ENCODE measurements around the gene CHST12. TPM values are rescaled to one million over a fixed set of nuclear protein-coding genes. Genes with fewer than 3 reads are reported as not detected.
A peak's percentile ranks its signal among the peaks of the same experiment; 100 is the strongest.

Gene CHST12
- total RNA-seq, 2 donors from 2014 or later, result 4.7 to 11.2 TPM

DNA sequence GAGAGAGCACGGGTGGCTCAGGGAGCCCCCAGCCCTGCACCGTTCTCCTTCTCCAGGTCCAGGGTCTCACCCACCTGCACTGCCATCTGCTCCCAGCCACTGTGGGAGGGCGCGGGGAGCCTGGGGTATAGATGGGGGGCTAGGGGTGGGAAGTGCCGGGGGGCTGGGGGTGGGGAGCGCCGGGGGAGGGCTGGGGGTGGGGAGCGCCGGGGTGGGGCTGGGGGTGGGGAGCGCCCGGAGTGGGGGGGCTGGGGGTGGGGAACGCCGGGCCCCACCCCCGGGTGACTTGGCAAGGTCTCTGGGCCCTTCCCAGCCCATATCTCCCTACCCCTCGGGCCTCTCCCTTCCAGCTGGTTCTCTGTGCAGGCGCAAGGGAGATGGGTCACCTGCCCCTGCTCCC lies 72.9 kb downstream of the CHST12 start, which contains the start of gene GRIFIN:
GRIFIN (minus strand) TSS at position 101 of the 400 bp plus-strand sequence; CDS start at position 86, 15 bp downstream.
- no peaks in the 10 kb centered on the region for H3K9me3 ChIP-seq
- peaks cover 0 to 4% of the 10 kb centered on the region in 2 donors for H3K27me3 ChIP-seq
- no peaks in the 10 kb centered on the region for H3K36me3 ChIP-seq (replicated peaks in 1 of 2; ENCODE audit: insufficient read depth in 1 of 2, low read depth in 2 of 2)
- no peak within 1 kb of the TSS for H3K27ac ChIP-seq
- TF ChIP-seq, protein P1, sequence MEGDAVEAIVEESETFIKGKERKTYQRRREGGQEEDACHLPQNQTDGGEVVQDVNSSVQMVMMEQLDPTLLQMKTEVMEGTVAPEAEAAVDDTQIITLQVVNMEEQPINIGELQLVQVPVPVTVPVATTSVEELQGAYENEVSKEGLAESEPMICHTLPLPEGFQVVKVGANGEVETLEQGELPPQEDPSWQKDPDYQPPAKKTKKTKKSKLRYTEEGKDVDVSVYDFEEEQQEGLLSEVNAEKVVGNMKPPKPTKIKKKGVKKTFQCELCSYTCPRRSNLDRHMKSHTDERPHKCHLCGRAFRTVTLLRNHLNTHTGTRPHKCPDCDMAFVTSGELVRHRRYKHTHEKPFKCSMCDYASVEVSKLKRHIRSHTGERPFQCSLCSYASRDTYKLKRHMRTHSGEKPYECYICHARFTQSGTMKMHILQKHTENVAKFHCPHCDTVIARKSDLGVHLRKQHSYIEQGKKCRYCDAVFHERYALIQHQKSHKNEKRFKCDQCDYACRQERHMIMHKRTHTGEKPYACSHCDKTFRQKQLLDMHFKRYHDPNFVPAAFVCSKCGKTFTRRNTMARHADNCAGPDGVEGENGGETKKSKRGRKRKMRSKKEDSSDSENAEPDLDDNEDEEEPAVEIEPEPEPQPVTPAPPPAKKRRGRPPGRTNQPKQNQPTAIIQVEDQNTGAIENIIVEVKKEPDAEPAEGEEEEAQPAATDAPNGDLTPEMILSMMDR (IDR thresholded peaks at IDR 0.05), result no peak
- TF ChIP-seq POLR2A (IDR thresholded peaks at IDR 0.05), result no peak
- intact Hi-C loops (cut with DNase I), result no loop called here
- 72 to 100% methylated on average over 1 to 14 of the region's 16 CpGs for WGBS, 2 donors
- peaks cover 21% of the 10 kb centered on the region for H3K4me1 ChIP-seq
- DNase-seq (no peak), ATAC-seq (no peak)
- no peak within 1 kb of the TSS for H3K4me3 ChIP-seq

DNA sequence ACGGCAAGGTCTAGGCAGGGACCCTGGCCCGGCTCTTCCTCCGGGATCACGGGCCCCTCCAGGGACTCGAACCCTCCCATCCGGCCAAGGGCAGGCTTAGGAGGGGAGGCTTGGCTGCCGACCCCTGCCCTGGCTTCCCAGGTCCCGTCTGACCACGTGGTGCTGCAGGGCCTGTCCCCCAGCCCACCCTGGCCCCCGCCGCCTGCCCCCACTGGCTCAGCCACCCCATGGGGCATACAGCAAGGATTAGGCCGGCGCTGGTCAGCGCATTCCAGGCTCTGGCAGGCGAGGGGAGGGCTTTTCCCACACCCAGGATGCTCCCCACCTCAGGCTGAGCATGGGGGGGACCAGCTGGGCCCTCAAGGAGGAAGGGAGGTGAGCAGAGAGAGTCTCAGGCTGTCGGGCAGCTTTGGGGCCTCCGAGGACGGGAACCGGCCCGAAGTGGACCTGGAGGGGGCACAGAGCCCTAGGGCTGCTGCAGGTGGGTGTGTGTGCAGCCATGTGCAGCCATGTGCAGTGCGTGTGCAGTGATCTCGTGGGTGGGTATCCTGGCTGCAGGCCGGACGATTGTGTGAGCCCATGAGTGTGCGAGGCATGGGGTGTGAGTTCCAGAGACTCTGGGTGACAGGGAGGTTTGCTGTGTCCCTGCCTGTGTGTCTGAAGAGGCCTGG lies 73.5 kb downstream of the CHST12 start:
- Histone ChIP-seq H3K27me3 (peaks cover 0 to 4% of the 10 kb centered on the region in 2 donors), H3K9me3 (no peaks in the 10 kb centered on the region), H3K36me3 (replicated peaks in 1 of 2; ENCODE audit: insufficient read depth in 1 of 2, low read depth in 2 of 2) (no peaks in the 10 kb centered on the region), H3K4me1 (peaks cover 21% of the 10 kb centered on the region), H3K27ac (no peak overlapping the region), H3K4me3 (no peak overlapping the region)
- intact Hi-C loops (cut with DNase I), result no loop called here
- TF ChIP-seq, protein P1 (IDR thresholded peaks at IDR 0.05), result no peak
- no peak for TF ChIP-seq POLR2A (IDR thresholded peaks at IDR 0.05)
- DNase-seq, result peak in 1 of 4 donors; percentile 4
- ATAC-seq, result no peak
- 82% methylated on average over 19 of the region's 25 CpGs; no CpG with 5 or more reads in 1 of the 2 donors for WGBS, 2 donors

DNA sequence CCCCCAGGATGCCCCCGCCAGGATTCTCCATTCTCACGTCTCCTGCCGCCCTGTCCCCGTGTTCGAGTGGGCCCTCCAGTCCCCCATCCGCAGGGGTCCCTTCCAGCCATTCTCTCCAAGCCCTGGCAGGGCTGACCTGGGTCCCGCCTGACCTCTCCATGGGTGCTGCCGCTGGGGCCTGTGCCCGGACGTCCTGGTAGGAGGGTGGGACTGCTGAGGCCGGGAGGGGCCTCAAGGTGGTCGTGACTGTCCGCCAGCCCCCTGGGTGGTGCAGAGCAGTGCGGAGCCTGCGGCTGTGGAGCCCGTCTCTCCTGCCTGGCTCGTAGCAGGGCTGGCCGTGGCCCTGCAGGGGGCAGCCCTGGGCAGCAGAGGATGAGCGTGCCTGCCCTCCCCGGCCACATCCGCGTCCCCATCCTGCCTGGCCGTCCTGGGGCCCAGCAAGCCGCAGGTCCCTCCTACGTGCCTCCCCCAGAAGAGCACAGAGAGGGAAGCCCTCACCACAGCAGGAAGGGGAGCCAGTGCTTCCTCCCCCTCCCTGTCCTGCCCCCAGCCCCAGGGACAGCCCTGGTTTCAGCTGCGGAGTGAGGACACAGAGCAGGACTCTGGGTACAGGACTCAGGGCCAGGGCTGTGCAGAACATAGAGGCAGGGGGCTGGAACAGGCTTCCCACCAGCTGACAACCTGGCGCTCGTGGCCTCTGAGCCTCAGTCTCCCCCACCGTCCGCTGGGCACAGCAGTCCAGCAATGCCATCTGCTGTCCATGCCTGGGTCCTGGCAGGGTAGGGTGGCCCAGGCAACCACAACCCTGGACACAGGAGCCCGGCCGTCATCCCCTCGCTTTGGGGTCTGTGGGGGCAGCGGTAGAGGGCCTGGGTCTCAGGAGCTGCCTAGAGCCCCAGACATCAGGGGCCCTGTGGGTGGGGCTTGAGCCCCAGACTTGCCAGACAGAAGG lies 74.3 kb downstream of the CHST12 start:
- 0 to 31% methylated on average over 3 to 29 of the region's 34 CpGs for WGBS, 2 donors
- H3K4me3 ChIP-seq, result no peak overlapping the region
- peaks cover 0 to 4% of the 10 kb centered on the region in 2 donors for H3K27me3 ChIP-seq
- H3K36me3 ChIP-seq (replicated peaks in 1 of 2; ENCODE audit: insufficient read depth in 1 of 2, low read depth in 2 of 2), result no peaks in the 10 kb centered on the region
- peak overlapping the region in 3 of 4 donors; percentile 22 to 91 (median 47) for H3K27ac ChIP-seq
- TF ChIP-seq, protein P1 (IDR thresholded peaks at IDR 0.05), result peak; percentile 54 to 81 (median 74)
- TF ChIP-seq POLR2A (IDR thresholded peaks at IDR 0.05), result no peak
- ATAC-seq (peak; percentile 73), DNase-seq (peak; percentile 60 to 79 (median 72))
- peaks cover 21% of the 10 kb centered on the region for H3K4me1 ChIP-seq
- intact Hi-C loops (cut with DNase I), result no loop called here
- peaks cover 0 to 3% (median 0%) of the 10 kb centered on the region in 3 donors for H3K9me3 ChIP-seq

DNA sequence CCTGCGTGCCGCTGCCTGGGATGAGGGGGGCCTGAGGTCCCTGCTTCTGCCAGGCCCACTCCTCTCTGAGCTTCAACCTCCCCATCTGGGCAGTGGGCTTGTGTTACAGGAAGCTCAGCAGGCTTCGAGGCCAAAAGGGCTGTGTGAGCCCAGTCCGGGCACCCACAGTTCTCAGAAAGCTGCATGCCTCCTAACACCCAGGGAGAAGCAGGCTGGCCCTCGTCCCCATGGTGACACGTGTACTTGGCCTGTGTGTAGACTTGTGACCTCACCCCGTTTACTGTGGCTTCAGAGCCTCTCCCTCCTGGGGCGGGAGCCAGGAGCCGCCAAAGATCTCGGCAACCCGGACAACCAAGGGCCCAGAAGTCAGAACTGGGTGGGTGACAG lies 75.0 kb downstream of the CHST12 start:
- Histone ChIP-seq H3K4me3 (no peak overlapping the region), H3K4me1 (peaks cover 21% of the 10 kb centered on the region), H3K36me3 (replicated peaks in 1 of 2; ENCODE audit: insufficient read depth in 1 of 2, low read depth in 2 of 2) (no peaks in the 10 kb centered on the region), H3K27me3 (peaks cover 0 to 4% of the 10 kb centered on the region in 2 donors), H3K9me3 (peaks cover 0 to 9% (median 0%) of the 10 kb centered on the region in 3 donors), H3K27ac (peak overlapping the region in 3 of 4 donors; percentile 22 to 91 (median 47))
- TF ChIP-seq, protein P1 (IDR thresholded peaks at IDR 0.05), result no peak
- peak in 2 of 3 donors; percentile 19 to 47 for TF ChIP-seq POLR2A (IDR thresholded peaks at IDR 0.05)
- 34% methylated on average over 10 of the region's 11 CpGs; no CpG with 5 or more reads in 1 of the 2 donors for WGBS, 2 donors
- DNase-seq (peak; percentile 77 to 96 (median 89)), ATAC-seq (peak; percentile 86)
- intact Hi-C loops (cut with DNase I), result no loop called here
